T-helper 17 cell (primary cell): ENCODE data around the gene GPR143. TPM values are rescaled to one million over a fixed set of nuclear protein-coding genes. Genes with fewer than 3 reads are reported as not detected.
"Not testable (repeated sequence)": the region's sequence is repeated elsewhere in the genome, so short reads cannot be mapped to it uniquely, and the experiment has no call there.

ENCODE experiments used
- ATAC-seq: fragments of 150-1000 bp; cut with Tn5 transposase; 2 replicates; pipeline ENCODE4 v1.10.0; 2021; ENCODE audit warnings: mild to moderate bottlenecking, moderate library complexity
- DNase-seq, 3 donors: peaks; one replicate each; pipeline versions ENCODE4 v3.0.0 to v3.0.0-alpha.2; 2020 to 2021
- H3K9me3 ChIP-seq: one replicate; pipeline ENCODE4 v1.7.0; 2013; ENCODE audit warnings: low read length, mild to moderate bottlenecking; ENCODE audit not compliant: control insufficient read depth, poor library complexity, severe bottlenecking
- H3K27ac Mint-ChIP-seq: one replicate; pipeline ENCODE4 v1.8.0; 2022; ENCODE audit warnings: mild to moderate bottlenecking, moderate library complexity, mixed read lengths
- H3K27me3 Mint-ChIP-seq: one replicate; pipeline ENCODE4 v1.8.0; 2022; ENCODE audit warnings: mixed read lengths
- H3K36me3 Mint-ChIP-seq: one replicate; pipeline ENCODE4 v1.8.0; 2022; ENCODE audit warnings: low read depth, mixed read lengths
- H3K4me1 Mint-ChIP-seq: one replicate; pipeline ENCODE4 v1.8.0; 2022; ENCODE audit warnings: mild to moderate bottlenecking, mixed read lengths
- H3K4me3 Mint-ChIP-seq: one replicate; pipeline ENCODE4 v1.8.0; 2022; ENCODE audit warnings: mild to moderate bottlenecking, moderate library complexity, mixed read lengths
- total RNA-seq, 4 donors: library from RNA in 2 of 4; stranded (reverse) in 2 of 4; gene quantifications; one replicate each; pipeline ENCODE4 v1.2.3 and lab custom pipeline; 2022 to 2026

GPR143 gene
- total RNA-seq (not detected), total RNA-seq (lab: John Stamatoyannopoulos, UW) (0 to 0.35 reads per million in 2 donors)

- DNase-seq, result no peak
- Mint-ChIP-seq H3K4me3 (no peak within 1 kb of the TSS), H3K27me3 (peaks cover 4% of the 10 kb centered on the region), H3K36me3 (no peaks in the 10 kb centered on the region), H3K27ac (no peak within 1 kb of the TSS), H3K4me1 (no peaks in the 10 kb centered on the region)
- no peak for ATAC-seq
- no peaks in the 10 kb centered on the region for H3K9me3 ChIP-seq
Measured at GRCh38 chrX:9765737-9766097, at the start of gene GPR143. GPR143 (minus strand) TSS chrX:9765847; CDS start chrX:9765817, 30 bp downstream.

DNA sequence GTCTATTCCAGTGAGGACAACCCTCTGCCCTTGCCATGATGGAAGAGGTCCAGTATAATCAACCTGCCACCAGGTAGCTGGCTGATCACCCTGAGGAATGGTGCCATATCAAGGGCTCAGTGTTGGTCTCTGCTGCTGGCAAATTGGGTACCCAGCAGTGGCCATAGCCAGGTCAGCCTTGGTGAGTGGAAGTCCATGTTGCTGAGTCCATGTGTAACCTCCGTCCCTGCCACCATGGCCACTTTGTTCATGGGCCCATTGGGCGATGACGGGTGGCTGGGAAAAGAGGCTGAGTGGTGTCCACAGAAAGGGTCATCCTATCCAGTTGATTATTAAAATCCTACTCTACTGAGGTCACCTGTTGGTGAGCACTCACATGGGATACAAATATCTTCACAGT, 45.4 kb upstream of the GPR143 start:
- not testable (repeated sequence) for H3K4me1 Mint-ChIP-seq, ATAC-seq, H3K27me3 Mint-ChIP-seq, H3K9me3 ChIP-seq, DNase-seq, H3K27ac Mint-ChIP-seq, H3K36me3 Mint-ChIP-seq, H3K4me3 Mint-ChIP-seq

DNA sequence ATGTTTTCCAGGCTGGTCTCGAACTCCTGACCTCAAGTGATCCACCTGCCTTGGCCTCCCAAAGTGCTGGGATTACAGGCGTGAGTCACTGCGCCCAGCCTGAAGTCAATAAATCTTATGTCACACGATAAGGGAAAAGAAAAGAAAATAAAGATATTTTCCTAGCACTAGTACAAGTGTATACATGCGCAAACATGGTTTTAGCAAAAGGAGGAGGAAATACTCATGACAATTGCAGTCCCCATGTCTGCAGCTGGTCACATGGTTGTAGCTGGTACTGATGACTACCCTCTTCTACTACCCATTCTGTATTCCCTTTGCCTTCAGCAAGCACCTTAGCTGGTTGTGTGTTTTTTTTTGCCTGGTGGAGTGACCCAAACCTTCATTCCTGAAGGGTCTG, 44.2 kb upstream of the GPR143 start:
- not testable (repeated sequence) for H3K4me1 Mint-ChIP-seq, H3K9me3 ChIP-seq, H3K27ac Mint-ChIP-seq, H3K36me3 Mint-ChIP-seq, DNase-seq, ATAC-seq, H3K4me3 Mint-ChIP-seq, H3K27me3 Mint-ChIP-seq

- H3K27ac Mint-ChIP-seq, result no peak overlapping the region
- H3K4me3 Mint-ChIP-seq, result no peak overlapping the region
- H3K36me3 Mint-ChIP-seq, result no peaks in the 10 kb centered on the region
- no peak for DNase-seq
- no peak for ATAC-seq
- no peaks in the 10 kb centered on the region for H3K4me1 Mint-ChIP-seq
- no peaks in the 10 kb centered on the region for H3K9me3 ChIP-seq
- no peaks in the 10 kb centered on the region for H3K27me3 Mint-ChIP-seq
Measured at GRCh38 chrX:9807355-9808182, 41.9 kb upstream of the GPR143 start.

DNA sequence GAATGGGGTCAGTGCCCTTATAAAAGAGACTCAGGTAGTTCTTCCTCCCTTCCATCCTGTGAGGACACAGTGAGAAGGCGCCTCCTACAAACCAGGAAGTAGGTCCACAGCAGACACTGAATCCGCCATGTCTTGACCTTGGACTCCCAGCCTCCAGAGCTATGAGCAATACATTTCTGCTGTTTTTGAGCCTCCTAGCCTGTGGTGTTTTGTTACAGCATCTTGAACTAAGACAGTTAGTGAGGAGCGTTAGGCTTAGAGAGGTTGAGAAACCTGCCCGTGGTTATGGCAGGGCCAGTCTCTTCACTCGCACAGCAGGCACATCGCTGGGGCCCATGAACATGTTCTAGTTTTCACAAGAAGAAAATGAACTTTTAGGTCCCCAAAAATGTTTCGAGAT, 40.3 kb upstream of the GPR143 start:
- DNase-seq (no peak), ATAC-seq (no peak)
- no peaks in the 10 kb centered on the region for H3K9me3 ChIP-seq
- no peak overlapping the region for H3K4me3 Mint-ChIP-seq
- no peaks in the 10 kb centered on the region for H3K27me3 Mint-ChIP-seq
- H3K36me3 Mint-ChIP-seq, result no peaks in the 10 kb centered on the region
- H3K4me1 Mint-ChIP-seq, result no peaks in the 10 kb centered on the region
- H3K27ac Mint-ChIP-seq, result no peak overlapping the region

GRCh38 chrX:9804444-9804843, 38.8 kb upstream of the GPR143 start:
- Mint-ChIP-seq H3K27me3 (no peaks in the 10 kb centered on the region), H3K36me3 (no peaks in the 10 kb centered on the region), H3K4me1 (no peaks in the 10 kb centered on the region), H3K27ac (no peak overlapping the region), H3K4me3 (no peak overlapping the region)
- H3K9me3 ChIP-seq, result no peaks in the 10 kb centered on the region
- DNase-seq (no peak), ATAC-seq (no peak)

GRCh38 chrX:9802737-9803136, 37.1 kb upstream of the GPR143 start:
- DNase-seq (no peak), ATAC-seq (no peak)
- H3K27ac Mint-ChIP-seq, result no peak overlapping the region
- no peaks in the 10 kb centered on the region for H3K36me3 Mint-ChIP-seq
- H3K27me3 Mint-ChIP-seq, result no peaks in the 10 kb centered on the region
- H3K4me3 Mint-ChIP-seq, result no peak overlapping the region
- no peaks in the 10 kb centered on the region for H3K4me1 Mint-ChIP-seq
- H3K9me3 ChIP-seq, result no peaks in the 10 kb centered on the region

- Mint-ChIP-seq H3K4me3 (no peak overlapping the region), H3K27me3 (no peaks in the 10 kb centered on the region), H3K36me3 (no peaks in the 10 kb centered on the region), H3K4me1 (no peaks in the 10 kb centered on the region), H3K27ac (no peak overlapping the region)
- ATAC-seq (no peak), DNase-seq (no peak)
- no peaks in the 10 kb centered on the region for H3K9me3 ChIP-seq
Measured at GRCh38 chrX:9797384-9798360, 32.0 kb upstream of the GPR143 start.

DNA sequence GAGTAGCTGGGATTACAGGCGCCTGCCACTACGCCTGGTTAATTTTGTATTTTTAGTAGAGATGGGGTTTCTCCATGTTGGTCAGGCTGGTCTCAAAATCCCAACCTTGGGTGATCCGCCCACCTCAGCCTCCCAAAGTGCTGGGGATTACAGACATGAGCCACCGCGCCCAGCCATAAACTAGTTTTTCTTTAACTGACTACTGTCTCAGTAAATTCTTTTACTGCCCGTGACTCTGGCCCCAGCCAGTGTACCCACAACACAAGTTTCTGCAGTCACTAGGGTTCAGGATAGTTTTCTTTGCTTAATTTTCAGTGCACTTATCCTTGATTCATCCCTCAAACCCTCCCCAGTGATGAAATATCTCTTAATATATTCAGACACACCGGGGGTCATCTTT, 28.8 kb upstream of the GPR143 start:
- Mint-ChIP-seq H3K36me3 (no peaks in the 10 kb centered on the region), H3K27me3 (no peaks in the 10 kb centered on the region), H3K27ac (no peak overlapping the region), H3K4me3 (no peak overlapping the region), H3K4me1 (no peaks in the 10 kb centered on the region)
- no peaks in the 10 kb centered on the region for H3K9me3 ChIP-seq
- ATAC-seq, result no peak
- DNase-seq, result no peak

GRCh38 chrX:9790866-9791265, 25.2 kb upstream of the GPR143 start:
- Mint-ChIP-seq H3K27me3 (peaks cover 16% of the 10 kb centered on the region), H3K4me1 (no peaks in the 10 kb centered on the region), H3K36me3 (no peaks in the 10 kb centered on the region), H3K4me3 (no peak overlapping the region), H3K27ac (no peak overlapping the region)
- ATAC-seq (no peak), DNase-seq (no peak)
- H3K9me3 ChIP-seq, result no peaks in the 10 kb centered on the region

- H3K27ac Mint-ChIP-seq, result no peak overlapping the region
- no peak overlapping the region for H3K4me3 Mint-ChIP-seq
Measured at GRCh38 chrX:9789555-9789954, 23.9 kb upstream of the GPR143 start.

DNA sequence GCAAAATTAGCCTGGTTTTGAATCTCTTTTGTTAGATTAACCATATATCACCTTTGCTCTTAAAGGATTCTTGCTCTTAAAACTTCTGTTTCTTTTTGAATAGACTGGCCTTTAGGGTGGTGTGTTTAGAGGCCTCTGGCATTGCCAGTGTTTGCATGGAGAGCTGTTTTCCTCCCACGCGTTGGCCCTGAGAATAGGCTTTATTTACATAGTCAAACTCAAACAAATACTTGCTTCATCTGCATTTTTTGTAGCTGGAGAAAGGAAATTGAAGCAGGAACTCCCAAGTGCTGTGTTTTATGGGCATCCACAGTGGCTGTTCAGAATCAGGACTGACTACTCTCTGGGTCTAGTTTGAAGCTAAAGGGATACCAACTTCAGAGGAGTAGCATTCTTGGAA, 23.3 kb upstream of the GPR143 start:
- Mint-ChIP-seq H3K27ac (no peak overlapping the region), H3K4me1 (no peaks in the 10 kb centered on the region), H3K27me3 (peaks cover 16% of the 10 kb centered on the region), H3K36me3 (no peaks in the 10 kb centered on the region), H3K4me3 (no peak overlapping the region)
- DNase-seq (no peak), ATAC-seq (no peak)
- H3K9me3 ChIP-seq, result no peaks in the 10 kb centered on the region

More at GRCh38 chrX:9789555-9789954, 23.9 kb upstream of the GPR143 start:
- H3K4me1 Mint-ChIP-seq, result no peaks in the 10 kb centered on the region
- ATAC-seq (no peak), DNase-seq (no peak)
- H3K36me3 Mint-ChIP-seq, result no peaks in the 10 kb centered on the region
- H3K9me3 ChIP-seq, result no peaks in the 10 kb centered on the region
- H3K27me3 Mint-ChIP-seq, result peaks cover 16% of the 10 kb centered on the region

DNA sequence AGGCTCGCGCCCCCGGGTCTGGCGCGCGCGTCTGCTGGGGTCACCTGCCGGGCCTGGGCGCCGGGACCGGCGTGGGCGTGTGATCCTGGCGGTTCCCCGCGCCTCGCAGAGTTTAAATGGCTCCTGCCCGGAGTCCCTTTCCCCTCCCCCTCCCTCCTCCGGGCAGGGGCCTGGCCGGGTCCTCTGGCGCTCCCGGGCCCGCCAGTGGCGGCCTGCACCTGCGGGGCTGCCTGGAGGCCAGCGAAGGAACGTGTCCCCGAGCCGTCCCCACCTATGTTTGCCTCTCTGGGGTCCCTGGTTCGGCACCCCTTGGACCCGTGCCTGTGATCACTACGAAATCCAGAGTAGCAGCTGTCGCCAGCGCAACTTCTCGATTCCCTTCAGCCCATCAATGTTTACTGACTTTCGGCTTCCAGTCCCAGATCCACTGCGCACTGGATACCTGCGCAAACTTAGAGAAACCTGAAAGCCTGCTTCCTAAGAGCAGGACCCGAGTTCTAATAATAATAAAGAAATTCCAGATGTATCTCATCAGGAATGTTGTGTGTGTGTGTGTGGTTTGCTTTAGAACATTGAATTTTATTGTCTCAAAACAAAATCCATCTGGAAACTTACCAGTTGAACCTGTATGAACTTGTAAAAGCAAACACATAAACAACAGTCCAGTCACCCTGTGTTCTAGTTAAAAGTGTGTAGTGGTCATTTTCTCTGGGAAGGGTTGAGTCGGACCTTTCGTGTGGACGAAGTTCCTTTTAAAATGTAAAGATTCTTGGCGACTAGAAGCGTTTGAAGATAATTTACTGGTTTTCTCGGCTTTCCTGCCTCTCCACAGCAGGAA, 21.4 kb upstream of the GPR143 start:
- H3K4me3 Mint-ChIP-seq, result peak overlapping the region; percentile 76
- no peak overlapping the region for H3K27ac Mint-ChIP-seq
- H3K36me3 Mint-ChIP-seq, result no peaks in the 10 kb centered on the region
- no peaks in the 10 kb centered on the region for H3K9me3 ChIP-seq
- H3K4me1 Mint-ChIP-seq, result no peaks in the 10 kb centered on the region
- H3K27me3 Mint-ChIP-seq, result peaks cover 16% of the 10 kb centered on the region
- no peak for ATAC-seq
- DNase-seq, result no peak
